Fibroblast of mammary gland (primary cell): ENCODE measurements around the gene CLRN1.
"Not testable (repeated sequence)": the region's sequence is repeated elsewhere in the genome, so short reads cannot be mapped to it uniquely, and the experiment has no call there.

Experiments
- DNase-seq: peaks from one replicate; pipeline ENCODE4 v3.0.0-alpha.2; 2010; ENCODE audit warnings: low read depth
- H3K4me3 ChIP-seq: 2 replicates; pipeline ENCODE4 v1.5.1; 2011; ENCODE audit warnings: low read depth, mild to moderate bottlenecking, low read length, moderate library complexity; ENCODE audit not compliant: control insufficient read depth
- TF ChIP-seq, protein P1 (sequence below): conservative IDR thresholded peaks from 2 replicates; pipeline ENCODE4 v1.5.1; 2011; ENCODE audit warnings: low read depth, low read length, inconsistent platforms; ENCODE audit not compliant: control insufficient read depth, insufficient read depth

The CLRN1 gene

GRCh38 chr3:151002003-151002981, 29.8 kb upstream of the CLRN1 start:
- DNase-seq: no peak
- TF ChIP-seq, protein P1, sequence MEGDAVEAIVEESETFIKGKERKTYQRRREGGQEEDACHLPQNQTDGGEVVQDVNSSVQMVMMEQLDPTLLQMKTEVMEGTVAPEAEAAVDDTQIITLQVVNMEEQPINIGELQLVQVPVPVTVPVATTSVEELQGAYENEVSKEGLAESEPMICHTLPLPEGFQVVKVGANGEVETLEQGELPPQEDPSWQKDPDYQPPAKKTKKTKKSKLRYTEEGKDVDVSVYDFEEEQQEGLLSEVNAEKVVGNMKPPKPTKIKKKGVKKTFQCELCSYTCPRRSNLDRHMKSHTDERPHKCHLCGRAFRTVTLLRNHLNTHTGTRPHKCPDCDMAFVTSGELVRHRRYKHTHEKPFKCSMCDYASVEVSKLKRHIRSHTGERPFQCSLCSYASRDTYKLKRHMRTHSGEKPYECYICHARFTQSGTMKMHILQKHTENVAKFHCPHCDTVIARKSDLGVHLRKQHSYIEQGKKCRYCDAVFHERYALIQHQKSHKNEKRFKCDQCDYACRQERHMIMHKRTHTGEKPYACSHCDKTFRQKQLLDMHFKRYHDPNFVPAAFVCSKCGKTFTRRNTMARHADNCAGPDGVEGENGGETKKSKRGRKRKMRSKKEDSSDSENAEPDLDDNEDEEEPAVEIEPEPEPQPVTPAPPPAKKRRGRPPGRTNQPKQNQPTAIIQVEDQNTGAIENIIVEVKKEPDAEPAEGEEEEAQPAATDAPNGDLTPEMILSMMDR: no peak
- no peak overlapping the region for H3K4me3 ChIP-seq

GRCh38 chr3:150998996-150999395, 26.5 kb upstream of the CLRN1 start:
- no peak for DNase-seq
- no peak overlapping the region for H3K4me3 ChIP-seq
- TF ChIP-seq, protein P1: no peak

DNA sequence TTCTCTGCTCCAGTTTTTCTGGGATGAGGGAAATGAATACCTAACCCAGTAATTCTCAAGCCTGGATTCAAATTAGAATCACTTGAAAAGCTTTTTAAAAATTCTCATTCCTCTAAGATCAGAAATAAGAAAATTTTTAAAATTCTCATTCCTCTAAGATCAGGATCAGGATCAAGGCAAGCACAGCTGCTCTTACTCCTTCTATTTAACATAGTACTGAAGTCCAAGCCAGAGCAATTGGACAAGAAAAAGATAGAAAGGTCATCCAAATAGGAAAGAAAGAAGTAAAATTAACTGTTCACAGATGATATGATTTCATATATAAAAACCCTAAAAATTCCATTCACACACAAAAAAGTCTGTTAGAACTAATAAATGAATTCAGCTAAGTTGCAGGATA, 24.2 kb upstream of the CLRN1 start:
- TF ChIP-seq, protein P1: no peak
- no peak overlapping the region for H3K4me3 ChIP-seq
- no peak for DNase-seq

DNA sequence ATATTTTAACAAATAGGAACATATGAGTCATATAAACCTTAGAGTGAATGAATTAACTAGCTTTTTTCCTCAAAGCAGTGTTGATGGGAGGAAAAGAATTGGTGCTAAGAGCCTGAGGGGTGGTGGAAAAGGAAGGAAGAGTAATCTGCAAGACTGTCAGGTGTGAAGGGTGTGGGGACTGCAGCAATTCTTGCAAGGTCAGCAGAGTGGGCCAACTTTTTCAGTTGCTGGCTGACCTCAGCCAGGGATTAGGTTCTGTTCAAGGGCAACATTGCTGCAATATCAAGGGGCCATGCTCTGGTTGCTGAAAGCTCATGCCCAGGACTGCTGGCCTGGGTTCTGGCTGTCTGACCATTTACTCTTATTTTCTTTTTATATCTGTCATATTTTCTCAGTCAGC, 23.0 kb upstream of the CLRN1 start:
- DNase-seq: no peak
- no peak overlapping the region for H3K4me3 ChIP-seq
- TF ChIP-seq, protein P1: no peak

- no peak overlapping the region for H3K4me3 ChIP-seq
- no peak for DNase-seq
- TF ChIP-seq, protein P1: no peak
Measured at GRCh38 chr3:150989208-150989607, 16.7 kb upstream of the CLRN1 start.

- not testable (repeated sequence) for H3K4me3 ChIP-seq, DNase-seq
Measured at GRCh38 chr3:150988395-150988794, 15.9 kb upstream of the CLRN1 start.

GRCh38 chr3:150985711-150986110, 13.2 kb upstream of the CLRN1 start:
- H3K4me3 ChIP-seq: no peak overlapping the region
- DNase-seq: no peak
- TF ChIP-seq, protein P1: no peak
